ENCODE results near the gene KMT2C.

DNA sequence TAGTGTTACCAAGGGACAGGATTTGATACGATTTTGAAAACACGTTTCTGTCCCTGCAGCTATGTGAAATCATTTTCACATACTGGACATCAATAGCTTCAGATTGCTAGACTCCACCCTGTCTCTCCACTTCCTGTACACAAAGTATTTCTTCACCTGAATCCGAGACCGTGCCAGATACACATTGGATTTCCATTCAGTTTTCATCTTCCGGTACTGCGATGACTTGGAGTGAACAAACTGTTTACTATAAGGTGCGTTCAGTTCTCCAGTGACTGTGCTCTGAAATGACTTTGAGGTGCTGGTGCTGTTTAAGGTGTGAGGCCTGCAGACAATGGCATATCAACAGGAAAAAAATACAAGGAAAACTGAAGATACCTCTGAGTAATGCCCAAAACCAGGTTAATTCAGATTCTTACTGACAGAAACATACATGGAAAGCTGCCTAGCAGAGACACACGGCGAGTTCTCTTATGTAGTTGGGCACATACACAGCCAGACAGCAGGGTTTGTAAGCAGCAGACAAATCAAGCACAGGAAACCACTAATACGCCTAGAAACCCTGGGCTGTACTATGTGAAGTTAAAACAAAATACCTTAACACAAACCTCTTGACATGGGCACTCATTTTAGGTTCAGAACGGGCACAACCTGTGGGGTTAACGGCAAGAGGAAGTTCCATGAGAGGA lies 291.1 kb downstream of the KMT2C start:
- TF ChIP-seq, protein P1, sequence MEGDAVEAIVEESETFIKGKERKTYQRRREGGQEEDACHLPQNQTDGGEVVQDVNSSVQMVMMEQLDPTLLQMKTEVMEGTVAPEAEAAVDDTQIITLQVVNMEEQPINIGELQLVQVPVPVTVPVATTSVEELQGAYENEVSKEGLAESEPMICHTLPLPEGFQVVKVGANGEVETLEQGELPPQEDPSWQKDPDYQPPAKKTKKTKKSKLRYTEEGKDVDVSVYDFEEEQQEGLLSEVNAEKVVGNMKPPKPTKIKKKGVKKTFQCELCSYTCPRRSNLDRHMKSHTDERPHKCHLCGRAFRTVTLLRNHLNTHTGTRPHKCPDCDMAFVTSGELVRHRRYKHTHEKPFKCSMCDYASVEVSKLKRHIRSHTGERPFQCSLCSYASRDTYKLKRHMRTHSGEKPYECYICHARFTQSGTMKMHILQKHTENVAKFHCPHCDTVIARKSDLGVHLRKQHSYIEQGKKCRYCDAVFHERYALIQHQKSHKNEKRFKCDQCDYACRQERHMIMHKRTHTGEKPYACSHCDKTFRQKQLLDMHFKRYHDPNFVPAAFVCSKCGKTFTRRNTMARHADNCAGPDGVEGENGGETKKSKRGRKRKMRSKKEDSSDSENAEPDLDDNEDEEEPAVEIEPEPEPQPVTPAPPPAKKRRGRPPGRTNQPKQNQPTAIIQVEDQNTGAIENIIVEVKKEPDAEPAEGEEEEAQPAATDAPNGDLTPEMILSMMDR (IDR thresholded peaks at IDR 0.05; ENCODE audit: low read depth, low read length, missing input control), result no peak
- no peak for TF ChIP-seq YY1 (IDR thresholded peaks at IDR 0.05)

Data from liver (tissue), 2 donors.